Gastrocnemius medialis (tissue), 4 donors: ENCODE results near the gene YPEL2.

Source experiments
- CTCF ChIP-seq, 5 experiments: fragments of 450-650 bp in 3 of 5; fragments of 200-600 bp in 2 of 5; sonication (generic) in 2 of 5; IDR thresholded peaks in 4 of 5; conservative IDR thresholded peaks in 1 of 5; 1 replicate in 4 of 5; 2 replicates in 1 of 5; pipeline ENCODE4 v1.5.1; 2016 to 2019; ENCODE audit warnings: antibody characterized with exemption in 5 of 5, mild to moderate bottlenecking in 3 of 5, moderate library complexity in 3 of 5
- POLR2A ChIP-seq, 2 donors: fragments of 450-650 bp; IDR thresholded peaks; one replicate each; pipeline ENCODE4 v1.6.1; 2017; ENCODE audit warnings: antibody characterized with exemption in 2 of 2, mild to moderate bottlenecking in 2 of 2, moderate library complexity in 2 of 2

GRCh38 chr17:59421722-59422121 lies 90.3 kb downstream of the YPEL2 start:
- TF ChIP-seq CTCF (IDR thresholded peaks at IDR 0.05 in 4 of 5, conservative IDR thresholded peaks at IDR 0.05 in 1 of 5) (no peak), POLR2A (IDR thresholded peaks at IDR 0.05) (no peak)
